Skin epidermis (tissue), 12 donors: ENCODE data around the gene NXF1.

Source experiments
- H3K27ac ChIP-seq, 21 experiments: fragments of 200-600 bp; sonication (generic) in 11 of 21; one replicate each; pipeline ENCODE4 v1.5.0; 2020; ENCODE audit warnings: mild to moderate bottlenecking in 3 of 21, inconsistent platforms in 2 of 21, moderate library complexity in 2 of 21
- H3K4me3 ChIP-seq, 7 experiments: fragments of 200-600 bp; sonication (generic) in 2 of 7; one replicate each; pipeline ENCODE4 v1.5.0; 2020; ENCODE audit warnings: inconsistent platforms in 2 of 7, mild to moderate bottlenecking in 2 of 7, moderate library complexity in 1 of 7

Gene NXF1

DNA sequence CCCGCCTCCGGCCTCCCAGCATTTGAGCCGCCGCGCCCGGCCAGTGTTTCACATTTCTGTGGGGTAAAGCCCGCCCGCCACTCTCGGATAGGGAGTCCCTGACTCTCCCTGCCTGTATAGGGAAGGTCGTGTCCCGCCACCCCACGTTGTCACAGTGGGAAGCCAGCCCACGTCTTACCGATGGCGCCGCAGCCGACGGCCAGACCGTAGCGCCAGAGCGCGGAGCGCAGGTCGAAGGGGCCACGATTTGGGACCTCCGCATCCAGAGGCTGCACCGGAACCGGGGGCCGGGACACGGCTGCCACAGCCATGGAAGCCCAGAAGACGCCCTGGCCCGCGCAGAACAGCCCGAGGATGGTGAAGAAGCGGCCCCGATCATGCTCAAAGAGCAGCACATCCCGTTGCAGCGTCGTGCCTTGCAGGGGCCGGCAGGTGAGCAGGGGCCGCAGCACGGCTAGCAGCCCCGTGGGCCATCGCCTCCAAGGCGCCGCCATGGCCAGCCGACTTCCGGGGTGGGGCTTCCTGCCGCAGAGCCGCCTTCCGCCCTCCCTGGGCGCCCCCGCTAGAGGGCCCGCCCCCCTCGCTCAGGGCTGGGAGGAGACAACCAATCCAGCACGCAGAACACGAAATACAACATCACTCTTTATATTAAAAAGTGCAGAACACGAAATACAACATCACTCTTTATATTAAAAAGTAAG is 13.6 kb downstream of the NXF1 start, which contains the start of gene TMEM223:
Gene TMEM223, minus strand, starts transcription at position 506 of the 701 bp plus-strand sequence. Its CDS starts 12 bp downstream, at position 494.
- Histone ChIP-seq H3K4me3 (peak within 1 kb of the TSS; percentile 76 to 89 (median 84)), H3K27ac (peak within 1 kb of the TSS; percentile 1 to 94 (median 87))

DNA sequence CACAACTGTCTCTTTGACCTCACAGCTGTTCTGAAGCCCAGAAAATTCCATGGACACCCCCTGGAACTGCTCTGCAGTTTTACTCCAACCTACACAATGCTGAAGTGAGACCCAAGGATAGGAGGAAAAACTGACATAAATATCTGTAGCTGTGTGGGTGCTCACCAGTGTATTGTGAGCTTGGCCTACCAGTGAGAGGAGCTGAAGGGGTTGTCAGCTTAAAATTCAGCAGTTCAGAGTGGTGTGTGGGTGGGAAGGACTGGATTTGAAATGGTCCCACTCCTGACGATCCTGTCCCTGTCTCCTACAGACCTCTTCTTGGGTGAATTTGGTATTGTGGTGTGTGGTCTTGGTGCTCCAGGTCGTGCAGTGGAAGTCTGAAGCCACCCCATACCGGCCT is 15.7 kb downstream of the NXF1 start:
- Histone ChIP-seq H3K27ac (peak overlapping the region in 1 of 21 experiments; percentile 5), H3K4me3 (no peak overlapping the region)

DNA sequence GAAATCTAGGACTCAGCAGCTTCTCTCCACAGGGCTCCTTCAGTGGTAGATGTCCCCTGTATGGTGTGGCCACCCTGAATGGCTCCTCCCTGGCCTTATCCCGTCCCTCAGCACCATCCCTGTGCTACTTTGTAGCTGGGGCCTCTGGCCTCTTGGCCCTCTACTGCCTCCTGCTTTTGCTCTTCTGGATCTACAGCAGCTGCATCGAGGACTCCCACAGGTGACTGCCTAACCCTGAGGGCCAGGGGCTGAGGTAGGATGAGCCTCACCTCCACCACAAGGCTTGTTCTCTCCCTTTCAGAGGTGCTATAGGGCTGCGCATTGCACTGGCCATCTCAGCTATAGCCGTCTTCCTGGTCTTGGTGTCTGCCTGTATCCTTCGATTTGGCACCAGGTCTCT is 16.2 kb downstream of the NXF1 start:
- H3K27ac ChIP-seq, result peak overlapping the region in 3 of 21 experiments; percentile 8 to 41 (median 13)

GRCh38 chr11:62787005-62787759 is 18.1 kb downstream of the NXF1 start, which contains the start of gene TMEM179B:
TSS of gene TMEM179B (plus strand) at chr11:62787402. CDS start at chr11:62787432, 30 bp downstream.
- H3K27ac ChIP-seq, result peak within 1 kb of the TSS; percentile 71 to 99 (median 95)
- H3K4me3 ChIP-seq, result peak within 1 kb of the TSS; percentile 76 to 99 (median 93)

More for the DNA sequence above, 16.2 kb downstream of the NXF1 start:
- no peak overlapping the region for H3K4me3 ChIP-seq

DNA sequence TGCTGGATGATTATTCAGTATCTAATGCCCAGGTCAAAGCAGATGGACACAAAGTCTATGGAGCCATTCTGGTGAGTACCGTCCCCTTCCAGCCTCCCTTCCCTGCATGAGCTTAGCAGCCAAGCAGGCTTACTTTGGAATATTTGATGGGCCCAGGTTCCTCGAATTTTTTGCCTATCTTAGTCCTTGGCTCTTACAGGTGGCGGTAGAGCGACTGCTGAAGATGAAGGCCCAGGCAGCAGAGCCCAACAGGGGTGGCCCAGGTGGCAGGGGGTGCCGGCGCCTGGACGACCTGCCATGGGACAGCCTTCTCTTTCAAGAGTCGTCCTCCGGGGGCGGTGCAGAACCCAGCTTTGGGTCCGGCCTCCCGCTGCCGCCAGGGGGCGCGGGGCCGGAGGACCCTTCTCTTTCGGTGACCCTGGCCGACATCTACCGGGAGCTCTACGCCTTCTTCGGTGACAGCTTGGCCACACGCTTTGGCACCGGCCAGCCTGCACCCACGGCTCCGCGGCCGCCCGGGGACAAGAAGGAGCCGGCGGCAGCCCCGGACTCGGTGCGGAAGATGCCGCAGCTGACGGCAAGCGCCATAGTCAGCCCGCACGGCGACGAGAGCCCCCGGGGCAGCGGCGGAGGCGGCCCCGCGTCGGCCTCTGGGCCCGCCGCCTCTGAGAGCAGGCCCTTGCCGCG is 18.8 kb downstream of the NXF1 start:
- peak overlapping the region; percentile 71 to 99 (median 95) for H3K27ac ChIP-seq
- peak overlapping the region; percentile 76 to 99 (median 93) for H3K4me3 ChIP-seq

- Histone ChIP-seq H3K4me3 (no peak overlapping the region), H3K27ac (no peak overlapping the region)
Observed at GRCh38 chr11:62782753-62783152, 22.5 kb downstream of the NXF1 start.

DNA sequence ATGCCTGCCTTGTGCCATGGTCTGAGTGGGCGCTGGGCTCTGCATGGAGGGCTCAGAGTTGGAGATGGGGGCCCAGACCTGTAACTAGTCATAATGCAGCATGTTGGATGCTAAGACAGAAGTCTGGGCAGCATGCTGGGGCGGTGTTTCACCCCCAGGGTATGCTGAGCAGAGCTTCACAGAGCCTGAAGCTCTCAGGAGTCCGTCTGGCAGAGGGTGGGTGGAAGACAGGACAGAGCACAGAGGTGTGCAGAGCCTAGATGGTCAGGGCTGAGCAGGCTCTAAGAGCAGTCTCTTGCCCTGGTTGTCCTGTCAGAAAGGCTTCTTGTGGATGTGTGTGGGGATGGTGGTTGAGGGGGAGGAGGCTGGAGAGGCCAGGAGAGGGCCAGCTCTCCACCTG is 26.8 kb downstream of the NXF1 start:
- Histone ChIP-seq H3K27ac (peak overlapping the region in 2 of 21 experiments; percentile 11 to 26), H3K4me3 (no peak overlapping the region)

GRCh38 chr11:62777389-62777788 is 27.9 kb downstream of the NXF1 start:
- H3K27ac ChIP-seq, result peak overlapping the region in 10 of 21 experiments; percentile 2 to 53 (median 42)
- no peak overlapping the region for H3K4me3 ChIP-seq

DNA sequence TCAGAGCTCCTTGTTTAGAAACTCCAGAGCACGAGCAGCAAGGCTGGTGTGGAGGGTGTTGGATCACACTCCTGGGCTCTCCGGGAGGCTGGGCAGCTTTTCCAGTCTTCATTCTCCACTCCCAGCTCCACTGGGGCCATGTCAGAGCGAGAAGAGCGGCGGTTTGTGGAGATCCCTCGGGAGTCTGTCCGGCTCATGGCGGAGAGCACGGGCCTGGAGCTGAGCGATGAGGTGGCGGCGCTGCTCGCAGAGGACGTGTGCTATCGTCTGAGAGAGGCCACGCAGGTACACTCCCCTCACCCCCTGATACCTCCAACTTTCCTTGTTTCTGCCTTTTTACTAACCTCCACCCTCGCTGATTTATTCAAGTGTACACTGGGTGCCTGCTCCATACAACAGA is 29.6 kb downstream of the NXF1 start:
- no peak overlapping the region for H3K4me3 ChIP-seq
- no peak overlapping the region for H3K27ac ChIP-seq

GRCh38 chr11:62774407-62774806 is 30.8 kb downstream of the NXF1 start:
- Histone ChIP-seq H3K27ac (no peak overlapping the region), H3K4me3 (no peak overlapping the region)

DNA sequence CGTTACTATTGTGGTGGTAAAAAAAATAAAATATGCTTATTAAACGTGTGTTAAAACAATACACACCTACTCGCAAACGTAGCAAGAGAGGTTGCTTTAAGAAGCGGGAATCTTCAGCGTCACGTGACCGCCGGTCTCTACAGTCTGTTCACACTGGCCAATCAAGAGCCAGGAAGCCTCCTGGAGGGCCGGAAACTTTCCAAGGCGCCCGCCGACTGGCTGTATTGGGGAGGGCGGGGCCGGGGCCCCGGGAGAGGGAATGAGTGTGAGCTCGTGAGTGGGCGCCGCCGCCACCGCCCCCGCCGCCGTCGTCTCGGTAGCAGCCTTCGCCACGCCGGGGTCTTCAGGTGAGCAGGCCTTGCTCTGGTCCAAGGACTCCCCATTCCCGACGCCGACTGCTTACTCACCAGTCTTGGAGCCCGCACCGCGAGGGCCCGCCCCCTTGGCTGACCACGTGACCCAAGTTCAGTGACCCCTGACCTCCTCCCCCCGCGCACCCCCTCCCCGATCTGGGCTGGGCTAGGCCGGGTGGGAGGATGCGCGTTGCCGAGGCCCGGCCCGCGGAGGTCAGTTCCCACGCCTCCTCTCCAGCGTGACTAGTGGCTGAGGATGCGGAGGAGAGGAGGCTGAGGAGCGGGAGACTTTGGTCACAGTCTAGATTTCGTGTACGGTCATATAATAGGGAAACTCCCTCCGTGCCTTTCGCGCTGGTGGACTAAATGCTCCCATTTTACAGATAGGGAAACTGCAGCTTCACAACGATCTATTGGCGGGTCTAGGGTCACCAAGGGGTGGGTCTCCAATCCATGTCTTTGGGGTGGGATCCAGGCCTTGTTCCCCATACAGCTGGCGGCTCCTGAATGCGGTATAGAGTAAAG is 33.9 kb downstream of the NXF1 start, which contains the start of gene TAF6L:
Gene TAF6L, plus strand, starts transcription at position 253 of the 878 bp plus-strand sequence. CDS start 4,388 bp downstream, outside the sequence.
- Histone ChIP-seq H3K4me3 (peak within 1 kb of the TSS; percentile 58 to 74 (median 67)), H3K27ac (peak within 1 kb of the TSS; percentile 50 to 97 (median 90))

- Histone ChIP-seq H3K4me3 (peak overlapping the region; percentile 58 to 74 (median 67)), H3K27ac (peak overlapping the region in 20 of 21 experiments; percentile 76 to 97 (median 90))
Observed at GRCh38 chr11:62770778-62771143, 34.5 kb downstream of the NXF1 start.

DNA sequence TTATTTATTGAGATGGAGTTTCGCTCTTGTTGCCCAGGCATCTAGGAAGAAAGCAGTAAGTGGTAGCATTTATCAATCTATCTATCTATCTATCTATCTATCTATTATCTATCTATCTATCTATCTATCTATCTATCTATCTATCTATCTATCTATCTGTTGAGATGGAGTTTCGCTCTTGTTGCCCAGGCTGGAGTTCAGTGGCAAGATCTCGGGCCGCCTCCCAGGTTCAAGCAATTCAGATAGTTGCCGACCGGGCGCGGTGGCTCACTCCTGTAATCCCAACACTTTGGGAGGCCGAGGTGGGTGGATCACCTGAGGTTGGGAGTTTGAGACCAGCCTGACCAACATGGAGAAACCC is 44.4 kb downstream of the NXF1 start:
- Histone ChIP-seq H3K27ac (peak overlapping the region in 18 of 21 experiments; percentile 52 to 92 (median 82)), H3K4me3 (peak overlapping the region; percentile 54 to 80 (median 67))

GRCh38 chr11:62757846-62758788 is 47.1 kb downstream of the NXF1 start:
- no peak overlapping the region for H3K27ac ChIP-seq

DNA sequence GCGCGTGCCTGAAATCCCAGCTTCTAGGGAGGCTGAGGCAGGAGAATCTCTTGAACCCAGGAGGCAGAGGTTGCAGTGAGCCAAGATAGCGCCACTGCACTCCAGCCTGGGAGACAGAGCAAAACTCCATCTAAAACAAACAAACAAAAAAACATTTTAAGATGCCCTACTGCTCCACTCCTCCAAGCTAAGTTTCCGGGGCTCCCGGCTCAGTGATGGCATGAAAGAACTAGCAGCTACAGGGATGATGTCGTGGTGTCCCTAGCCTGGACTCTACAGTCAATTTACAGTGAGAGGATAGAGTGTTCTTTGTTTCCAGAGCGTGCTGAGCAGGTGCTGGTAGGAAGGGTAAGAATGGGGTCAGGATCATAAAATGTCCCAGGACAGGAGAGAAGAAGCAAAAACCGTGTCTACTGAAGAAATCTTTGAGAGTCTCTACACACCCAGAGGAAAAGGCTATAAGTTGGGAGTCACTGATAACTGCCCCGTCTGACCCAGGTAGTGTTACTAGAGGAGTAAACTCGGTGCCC is 50.1 kb downstream of the NXF1 start:
- H3K4me3 ChIP-seq, result no peak overlapping the region
- no peak overlapping the region for H3K27ac ChIP-seq

More at GRCh38 chr11:62757846-62758788, 47.1 kb downstream of the NXF1 start:
- H3K4me3 ChIP-seq, result no peak overlapping the region

GRCh38 chr11:62753736-62754603 is 51.3 kb downstream of the NXF1 start, which contains the start of gene ZBTB3:
TSS of gene ZBTB3 (minus strand) at chr11:62754160. CDS start at chr11:62753664, 496 bp downstream.
- H3K4me3 ChIP-seq, result peak within 1 kb of the TSS; percentile 41 to 60 (median 53)
- H3K27ac ChIP-seq, result peak within 1 kb of the TSS in 20 of 21 experiments; percentile 76 to 97 (median 90)
